ENCODE data around the gene PTPN14. TPM values are rescaled to one million over a fixed set of nuclear protein-coding genes. Genes with fewer than 3 reads are reported as not detected.
A peak's percentile ranks its signal among the peaks of the same experiment; 100 is the strongest.

Gene PTPN14
- total and polyA plus RNA-seq, 2 of the 4 experiments (the other 2 are of a cell fraction) = 21.5 to 31.7 TPM

GRCh38 chr1:214432245-214432644 lies 119.2 kb downstream of the PTPN14 start:
- Histone ChIP-seq H3K27ac (ENCODE audit: insufficient read depth, low read length) (no peak overlapping the region), H2BK15ac (ENCODE audit: low read depth, low read length) (no peak overlapping the region), H4K5ac (ENCODE audit: low read depth, low read length) (no peak overlapping the region), H3K79me1 (ENCODE audit: low read depth in 1 of 2, low read length in 2 of 2) (peaks cover 27 to 38% of the 10 kb centered on the region in 2 experiments), H3K14ac (replicated peaks; ENCODE audit: low read depth, low read length) (no peak overlapping the region), H3K18ac (ENCODE audit: low read depth, low read length) (no peak overlapping the region), H3K9me1 (ENCODE audit: insufficient read depth, low read length) (0 out of 2 replicates have a peak, but pooled peaks cover 3% of the 10 kb centered on the region), H3K9me3 (ENCODE audit: control insufficient read depth, insufficient read depth, low read length) (no peaks in the 10 kb centered on the region), H3K36me3 (ENCODE audit: control insufficient read depth, insufficient read depth, low read length) (peaks cover 1% of the 10 kb centered on the region; the same call in 1 of the 2 replicates), H3K4me3 (ENCODE audit: insufficient read depth, low read depth, low read length) (no peak overlapping the region), H2AK9ac (replicated peaks; ENCODE audit: low read depth, low read length, poor library complexity) (no peak overlapping the region), H4K8ac (ENCODE audit: low read depth in 2 of 2, low read length in 2 of 2) (no peak overlapping the region), H2AK5ac (ENCODE audit: low read depth, low read length) (no peak overlapping the region), H3K23ac (ENCODE audit: low read depth, low read length) (no peak overlapping the region), H3K56ac (ENCODE audit: extremely low read depth, insufficient read depth, low read length) (no peak overlapping the region), H4K20me1 (ENCODE audit: insufficient read depth, low read length) (no peaks in the 10 kb centered on the region), H4K91ac (ENCODE audit: insufficient read depth, low read depth, low read length) (no peak overlapping the region), H2BK120ac (ENCODE audit: low read depth, low read length) (no peak overlapping the region), H2BK5ac (ENCODE audit: low read depth, low read length, poor library complexity, severe bottlenecking) (no peak overlapping the region), H3K27me3 (ENCODE audit: control insufficient read depth, insufficient read depth, low read length) (no peaks in the 10 kb centered on the region), H2BK20ac (ENCODE audit: low read depth, low read length) (no peak overlapping the region), H3K9ac (ENCODE audit: low read depth, low read length) (no peak overlapping the region), H2AFZ (replicated peaks; ENCODE audit: low read length, poor library complexity) (no peak overlapping the region), H3K4me1 (ENCODE audit: control insufficient read depth, insufficient read depth, low read length) (peaks cover 5% of the 10 kb centered on the region), H3K4me2 (ENCODE audit: low read depth, low read length) (no peak overlapping the region), H3K4ac (ENCODE audit: low read depth, low read length) (no peak overlapping the region)
- BruUV-seq (replicated peaks) = no TSS peak
- ChIA-PET CTCF (interaction anchor here (0.7 kb wide), 1 partner anchor 40 kb away, joined by 3 read pairs; no protein-coding TSS in a partner anchor), POLR2A (ENCODE audit: unreplicated experiment) (no interaction called here)
- intact Hi-C loops (cut with micrococcal nuclease) = no loop called here
- in situ Hi-C loops (cut with MboI; ENCODE audit: low sequenced_read_pairs) = no loop called here
- no CpG with 5 or more reads among the region's 1 CpG for WGBS, 2 experiments (ENCODE audit: extremely low coverage in 2 of 2, insufficient read length in 1 of 2)
- no peak for TF ChIP-seq MXI1 (IDR thresholded peaks at IDR 0.05; ENCODE audit: borderline replicate concordance, low read depth, low read length)
- no peak for TF ChIP-seq MAZ (IDR thresholded peaks at IDR 0.05; ENCODE audit: borderline replicate concordance, low read depth, low read length)
- no peak for TF ChIP-seq FOS (IDR thresholded peaks at IDR 0.05; ENCODE audit: low read depth, low read length)
- TF ChIP-seq MAFK (IDR thresholded peaks at IDR 0.05; ENCODE audit: low read depth, low read length) = peak; percentile 20; the same call in 1 of the 2 replicates
- TF ChIP-seq CEBPB (IDR thresholded peaks at IDR 0.05; ENCODE audit: low read depth, low read length) = no peak
- no peak for TF ChIP-seq SMC3 (IDR thresholded peaks at IDR 0.05; ENCODE audit: low read depth, low read length)
- no peak for TF ChIP-seq RAD21 (IDR thresholded peaks at IDR 0.05; ENCODE audit: low read length)
- DNase-seq = no peak
- no peak for ATAC-seq (ENCODE audit: low read depth)
- dilution Hi-C loops (cut with HindIII; ENCODE audit: low sequenced_read_pairs, unreplicated experiment) = no loop called here

Data from IMR-90 (cell line).